GM23338 (cell line): Measurements from ENCODE around the gene NR2C2AP. TPM values are rescaled to one million over a fixed set of nuclear protein-coding genes. Genes with fewer than 3 reads are reported as not detected.
A peak's percentile ranks its signal among the peaks of the same experiment; 100 is the strongest.

Source experiments
- ATAC-seq: fragments of 200-7000 bp; cut with Tn5 transposase; 3 replicates; pipeline ENCODE4 v1.9.1; 2020
- DNase-seq: peaks from one replicate; pipeline ENCODE4 v3.0.0-alpha.2; 2015; ENCODE audit warnings: low spot score
- H2AFZ ChIP-seq: fragments of 200-600 bp; sonication (generic); 2 replicates; pipeline ENCODE4 v1.8.0; 2016; ENCODE audit warnings: antibody characterized with exemption, mild to moderate bottlenecking, moderate library complexity
- H3F3A ChIP-seq: fragments of 200-600 bp; sonication (generic); replicated peaks from 2 replicates; pipeline ENCODE4 v1.8.0; 2017; ENCODE audit warnings: antibody characterized with exemption, mixed run types, low read depth
- H3K27ac ChIP-seq: fragments of 200-600 bp; sonication (generic); 2 replicates; pipeline ENCODE4 v1.6.1; 2016; ENCODE audit warnings: low read depth
- H3K27me3 ChIP-seq: fragments of 200-600 bp; sonication (generic); 2 replicates; pipeline ENCODE4 v1.8.0; 2016; ENCODE audit warnings: mild to moderate bottlenecking, mixed run types, moderate library complexity; ENCODE audit not compliant: insufficient read depth
- H3K36me3 ChIP-seq: fragments of 200-600 bp; sonication (generic); 2 replicates; pipeline ENCODE4 v1.8.0; 2016; ENCODE audit warnings: mild to moderate bottlenecking; ENCODE audit not compliant: insufficient read depth
- H3K4me1 ChIP-seq: fragments of 200-600 bp; sonication (generic); 2 replicates; pipeline ENCODE4 v1.8.0; 2016; ENCODE audit warnings: mild to moderate bottlenecking, moderate library complexity; ENCODE audit not compliant: insufficient read depth
- H3K4me2 ChIP-seq: fragments of 200-600 bp; sonication (generic); 2 replicates; pipeline ENCODE4 v1.7.1; 2017; ENCODE audit warnings: mixed run types
- H3K4me3 ChIP-seq: fragments of 200-600 bp; sonication (generic); 2 replicates; pipeline ENCODE4 v1.6.1; 2016; ENCODE audit warnings: mixed run types
- H3K79me2 ChIP-seq: fragments of 200-600 bp; sonication (generic); replicated peaks from 2 replicates; pipeline ENCODE4 v1.8.0; 2017; ENCODE audit warnings: mild to moderate bottlenecking; ENCODE audit not compliant: insufficient read depth
- H3K9me2 ChIP-seq: fragments of 200-600 bp; sonication (generic); 2 replicates; pipeline ENCODE4 v1.8.0; 2017; ENCODE audit not compliant: insufficient read depth
- H4K20me1 ChIP-seq: fragments of 200-600 bp; sonication (generic); replicated peaks from 2 replicates; pipeline ENCODE4 v1.8.0; 2017; ENCODE audit warnings: mild to moderate bottlenecking; ENCODE audit not compliant: insufficient read depth
- H3K27ac Mint-ChIP-seq: 2 replicates; pipeline ENCODE4 v1.8.0; 2020; ENCODE audit warnings: inconsistent platforms, mild to moderate bottlenecking, moderate library complexity, mixed read lengths
- H3K27me3 Mint-ChIP-seq: 3 replicates; pipeline ENCODE4 v1.8.0; 2022; ENCODE audit warnings: low read depth, mild to moderate bottlenecking, moderate library complexity, mixed read lengths, inconsistent platforms; ENCODE audit not compliant: insufficient read depth, poor library complexity
- H3K36me3 Mint-ChIP-seq: 3 replicates; pipeline ENCODE4 v1.8.0; 2021; ENCODE audit warnings: low read depth, mild to moderate bottlenecking, inconsistent platforms, moderate library complexity, mixed read lengths
- H3K4me1 Mint-ChIP-seq: 3 replicates; pipeline ENCODE4 v1.8.0; 2020; ENCODE audit warnings: mild to moderate bottlenecking, inconsistent platforms, mixed read lengths
- H3K4me3 Mint-ChIP-seq: 3 replicates; pipeline ENCODE4 v1.8.0; 2021; ENCODE audit warnings: moderate library complexity, mild to moderate bottlenecking, inconsistent platforms, mixed read lengths
- H3K9me3 Mint-ChIP-seq: 3 replicates; pipeline ENCODE4 v1.8.0; 2020; ENCODE audit warnings: moderate library complexity, mild to moderate bottlenecking, inconsistent platforms, mixed read lengths
- EZH2phosphoT487 ChIP-seq: fragments of 200-600 bp; sonication (generic); IDR thresholded peaks from one replicate; pipeline ENCODE4 v1.8.1; 2018; ENCODE audit warnings: antibody characterized with exemption; ENCODE audit not compliant: unreplicated experiment
- ZNF114 ChIP-seq: fragments of 250-450 bp; sonication (Bioruptor Pico); IDR thresholded peaks from 2 replicates; pipeline ENCODE4 v1.5.0; 2020; ENCODE audit warnings: mild to moderate bottlenecking, moderate library complexity
- polyA plus RNA-seq: library from polyadenylated mRNA; unstranded; fragments of >200 nt; fragmentation: Nextera tagmentation; extraction: Ambion mirVana; gene quantifications from 2 replicates; pipeline ENCODE4 v1.2.1, GENCODE V29; 2016
- total RNA-seq: library from RNA; depleted of rRNA; stranded (reverse); fragments of >200 nt; shearing (Covaris generic); gene quantifications from 2 replicates; pipeline ENCODE4 v1.2.3, GENCODE V29; 2014
- TF ChIP-seq, protein P1 (sequence below): fragments of 250-450 bp; sonication (Bioruptor Pico); IDR thresholded peaks from 2 replicates; pipeline ENCODE4 v1.5.0; 2020; ENCODE audit warnings: mild to moderate bottlenecking, moderate library complexity
- TF ChIP-seq, protein P2 (sequence below), 2 experiments: fragments of 200-600 bp in 1 of 2; sonication (generic) in 1 of 2; conservative IDR thresholded peaks; 2 replicates each; pipeline versions ENCODE4 v1.5.1 to v1.6.1; 2016 to 2017; ENCODE audit warnings: antibody characterized with exemption in 2 of 2, low read depth in 2 of 2, mild to moderate bottlenecking in 2 of 2, moderate library complexity in 1 of 2

Gene NR2C2AP
- total and polyA plus RNA-seq, 2 experiments from 2014 or later = 14.4 to 25.7 TPM

DNA sequence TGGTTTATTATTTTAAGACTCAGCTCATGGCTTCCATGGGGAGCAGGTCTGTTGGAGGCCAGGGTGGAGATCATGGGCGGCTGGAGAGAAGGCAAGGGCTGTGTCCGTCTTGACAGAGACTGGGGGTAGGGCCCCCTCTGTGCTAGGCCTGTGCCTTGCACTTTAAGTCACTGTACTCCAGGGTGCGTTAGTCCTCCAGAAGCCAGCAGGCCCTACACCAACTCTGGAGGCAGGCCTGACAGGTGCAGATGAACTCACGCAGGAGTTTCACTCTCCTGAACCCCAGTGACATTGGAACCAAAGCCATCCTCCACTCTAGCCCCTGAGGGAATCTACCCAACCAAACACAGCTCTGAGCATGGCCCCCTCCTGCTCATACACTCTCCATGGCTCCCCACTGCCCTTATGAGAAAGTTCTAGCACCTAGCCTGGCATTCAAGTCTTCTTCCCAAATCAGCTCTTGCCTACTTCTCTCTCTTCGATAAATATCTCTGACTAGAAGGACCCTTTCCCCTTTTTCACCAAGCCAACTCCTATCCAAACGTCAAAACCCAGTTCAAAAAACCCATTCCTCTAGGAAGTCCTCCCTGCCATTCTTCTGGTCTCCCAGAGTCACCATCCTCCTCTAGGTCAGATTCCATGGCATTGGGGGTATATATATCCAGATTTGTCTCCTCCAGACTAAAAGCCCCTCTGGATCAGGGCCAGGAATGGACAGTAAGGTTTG, 48.3 kb downstream of the NR2C2AP start:
- no peak overlapping the region for H3K27ac ChIP-seq
- 0 out of 2 replicates have a peak, but pooled peaks cover 4% of the 10 kb centered on the region for H3F3A ChIP-seq
- DNase-seq (no peak), ATAC-seq (peak; percentile 57)
- Mint-ChIP-seq H3K4me1 (peaks cover 10% of the 10 kb centered on the region), H3K9me3 (no peaks in the 10 kb centered on the region), H3K27ac (no peak overlapping the region), H3K36me3 (peaks cover 22% of the 10 kb centered on the region), H3K27me3 (peaks cover 8% of the 10 kb centered on the region), H3K4me3 (no peak overlapping the region; the same call in 2 of the 3 replicates)
- TF ChIP-seq, protein P1, sequence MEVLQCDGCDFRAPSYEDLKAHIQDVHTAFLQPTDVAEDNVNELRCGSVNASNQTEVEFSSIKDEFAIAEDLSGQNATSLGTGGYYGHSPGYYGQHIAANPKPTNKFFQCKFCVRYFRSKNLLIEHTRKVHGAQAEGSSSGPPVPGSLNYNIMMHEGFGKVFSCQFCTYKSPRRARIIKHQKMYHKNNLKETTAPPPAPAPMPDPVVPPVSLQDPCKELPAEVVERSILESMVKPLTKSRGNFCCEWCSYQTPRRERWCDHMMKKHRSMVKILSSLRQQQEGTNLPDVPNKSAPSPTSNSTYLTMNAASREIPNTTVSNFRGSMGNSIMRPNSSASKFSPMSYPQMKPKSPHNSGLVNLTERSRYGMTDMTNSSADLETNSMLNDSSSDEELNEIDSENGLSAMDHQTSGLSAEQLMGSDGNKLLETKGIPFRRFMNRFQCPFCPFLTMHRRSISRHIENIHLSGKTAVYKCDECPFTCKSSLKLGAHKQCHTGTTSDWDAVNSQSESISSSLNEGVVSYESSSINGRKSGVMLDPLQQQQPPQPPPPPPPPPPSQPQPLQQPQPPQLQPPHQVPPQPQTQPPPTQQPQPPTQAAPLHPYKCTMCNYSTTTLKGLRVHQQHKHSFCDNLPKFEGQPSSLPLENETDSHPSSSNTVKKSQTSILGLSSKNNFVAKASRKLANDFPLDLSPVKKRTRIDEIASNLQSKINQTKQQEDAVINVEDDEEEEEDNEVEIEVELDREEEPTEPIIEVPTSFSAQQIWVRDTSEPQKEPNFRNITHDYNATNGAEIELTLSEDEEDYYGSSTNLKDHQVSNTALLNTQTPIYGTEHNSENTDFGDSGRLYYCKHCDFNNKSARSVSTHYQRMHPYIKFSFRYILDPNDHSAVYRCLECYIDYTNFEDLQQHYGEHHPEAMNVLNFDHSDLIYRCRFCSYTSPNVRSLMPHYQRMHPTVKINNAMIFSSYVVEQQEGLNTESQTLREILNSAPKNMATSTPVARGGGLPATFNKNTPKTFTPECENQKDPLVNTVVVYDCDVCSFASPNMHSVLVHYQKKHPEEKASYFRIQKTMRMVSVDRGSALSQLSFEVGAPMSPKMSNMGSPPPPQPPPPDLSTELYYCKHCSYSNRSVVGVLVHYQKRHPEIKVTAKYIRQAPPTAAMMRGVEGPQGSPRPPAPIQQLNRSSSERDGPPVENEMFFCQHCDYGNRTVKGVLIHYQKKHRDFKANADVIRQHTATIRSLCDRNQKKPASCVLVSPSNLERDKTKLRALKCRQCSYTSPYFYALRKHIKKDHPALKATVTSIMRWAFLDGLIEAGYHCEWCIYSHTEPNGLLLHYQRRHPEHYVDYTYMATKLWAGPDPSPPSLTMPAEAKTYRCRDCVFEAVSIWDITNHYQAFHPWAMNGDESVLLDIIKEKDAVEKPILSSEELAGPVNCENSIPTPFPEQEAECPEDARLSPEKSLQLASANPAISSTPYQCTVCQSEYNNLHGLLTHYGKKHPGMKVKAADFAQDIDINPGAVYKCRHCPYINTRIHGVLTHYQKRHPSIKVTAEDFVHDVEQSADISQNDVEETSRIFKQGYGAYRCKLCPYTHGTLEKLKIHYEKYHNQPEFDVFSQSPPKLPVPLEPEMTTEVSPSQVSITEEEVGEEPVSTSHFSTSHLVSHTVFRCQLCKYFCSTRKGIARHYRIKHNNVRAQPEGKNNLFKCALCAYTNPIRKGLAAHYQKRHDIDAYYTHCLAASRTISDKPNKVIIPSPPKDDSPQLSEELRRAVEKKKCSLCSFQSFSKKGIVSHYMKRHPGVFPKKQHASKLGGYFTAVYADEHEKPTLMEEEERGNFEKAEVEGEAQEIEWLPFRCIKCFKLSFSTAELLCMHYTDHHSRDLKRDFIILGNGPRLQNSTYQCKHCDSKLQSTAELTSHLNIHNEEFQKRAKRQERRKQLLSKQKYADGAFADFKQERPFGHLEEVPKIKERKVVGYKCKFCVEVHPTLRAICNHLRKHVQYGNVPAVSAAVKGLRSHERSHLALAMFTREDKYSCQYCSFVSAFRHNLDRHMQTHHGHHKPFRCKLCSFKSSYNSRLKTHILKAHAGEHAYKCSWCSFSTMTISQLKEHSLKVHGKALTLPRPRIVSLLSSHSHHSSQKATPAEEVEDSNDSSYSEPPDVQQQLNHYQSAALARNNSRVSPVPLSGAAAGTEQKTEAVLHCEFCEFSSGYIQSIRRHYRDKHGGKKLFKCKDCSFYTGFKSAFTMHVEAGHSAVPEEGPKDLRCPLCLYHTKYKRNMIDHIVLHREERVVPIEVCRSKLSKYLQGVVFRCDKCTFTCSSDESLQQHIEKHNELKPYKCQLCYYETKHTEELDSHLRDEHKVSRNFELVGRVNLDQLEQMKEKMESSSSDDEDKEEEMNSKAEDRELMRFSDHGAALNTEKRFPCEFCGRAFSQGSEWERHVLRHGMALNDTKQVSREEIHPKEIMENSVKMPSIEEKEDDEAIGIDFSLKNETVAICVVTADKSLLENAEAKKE (CRISPR knock-in tag) = no peak
- TF ChIP-seq ZNF114 (CRISPR knock-in tag) (no peak), EZH2phosphoT487 (no peak)
- TF ChIP-seq, protein P2, sequence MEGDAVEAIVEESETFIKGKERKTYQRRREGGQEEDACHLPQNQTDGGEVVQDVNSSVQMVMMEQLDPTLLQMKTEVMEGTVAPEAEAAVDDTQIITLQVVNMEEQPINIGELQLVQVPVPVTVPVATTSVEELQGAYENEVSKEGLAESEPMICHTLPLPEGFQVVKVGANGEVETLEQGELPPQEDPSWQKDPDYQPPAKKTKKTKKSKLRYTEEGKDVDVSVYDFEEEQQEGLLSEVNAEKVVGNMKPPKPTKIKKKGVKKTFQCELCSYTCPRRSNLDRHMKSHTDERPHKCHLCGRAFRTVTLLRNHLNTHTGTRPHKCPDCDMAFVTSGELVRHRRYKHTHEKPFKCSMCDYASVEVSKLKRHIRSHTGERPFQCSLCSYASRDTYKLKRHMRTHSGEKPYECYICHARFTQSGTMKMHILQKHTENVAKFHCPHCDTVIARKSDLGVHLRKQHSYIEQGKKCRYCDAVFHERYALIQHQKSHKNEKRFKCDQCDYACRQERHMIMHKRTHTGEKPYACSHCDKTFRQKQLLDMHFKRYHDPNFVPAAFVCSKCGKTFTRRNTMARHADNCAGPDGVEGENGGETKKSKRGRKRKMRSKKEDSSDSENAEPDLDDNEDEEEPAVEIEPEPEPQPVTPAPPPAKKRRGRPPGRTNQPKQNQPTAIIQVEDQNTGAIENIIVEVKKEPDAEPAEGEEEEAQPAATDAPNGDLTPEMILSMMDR (conservative IDR thresholded peaks at IDR 0.05; ENCODE audit: low read depth in 2 of 2) = peak in 1 of 2 experiments; percentile 34; a peak in 2 of 4 replicates
- H2AFZ ChIP-seq = no peak overlapping the region
- H3K79me2 ChIP-seq = no peaks in the 10 kb centered on the region
- no peaks in the 10 kb centered on the region for H3K27me3 ChIP-seq
- H3K36me3 ChIP-seq = no peaks in the 10 kb centered on the region
- no peaks in the 10 kb centered on the region for H3K4me1 ChIP-seq
- no peaks in the 10 kb centered on the region for H4K20me1 ChIP-seq
- H3K4me3 ChIP-seq = no peak overlapping the region
- no peaks in the 10 kb centered on the region for H3K9me2 ChIP-seq
- no peak overlapping the region for H3K4me2 ChIP-seq
